HEK293 (cell line): Measurements from ENCODE around the gene CASS4.

Experiments
- CTCF ChIP-seq: fragments of 450-650 bp; formaldehyde crosslinking; IDR thresholded peaks from 2 replicates; pipeline ENCODE4 v1.5.1; 2016; ENCODE audit warnings: missing biosample characterization, missing genetic modification characterization
- ZBTB10 ChIP-seq: fragments of 450-650 bp; formaldehyde crosslinking; IDR thresholded peaks from 2 replicates; pipeline ENCODE4 v1.5.1; 2016; ENCODE audit warnings: missing biosample characterization, missing genetic modification characterization

- no peak for TF ChIP-seq CTCF
- no peak for TF ChIP-seq ZBTB10 (tag by site-specific recombination)
Observed at GRCh38 chr20:56409521-56409920, 2.5 kb upstream of the CASS4 start.
